T-helper 1 cell (primary cell): Measurements from ENCODE around the gene AP2A2.

Source experiments
- DNase-seq, 5 donors: peaks; one replicate each; pipeline ENCODE4 v3.0.0-alpha.2; 2012 to 2020

The AP2A2 gene

GRCh38 chr11:1047595-1048156 lies 122.0 kb downstream of the AP2A2 start:
- DNase-seq: no peak

DNA sequence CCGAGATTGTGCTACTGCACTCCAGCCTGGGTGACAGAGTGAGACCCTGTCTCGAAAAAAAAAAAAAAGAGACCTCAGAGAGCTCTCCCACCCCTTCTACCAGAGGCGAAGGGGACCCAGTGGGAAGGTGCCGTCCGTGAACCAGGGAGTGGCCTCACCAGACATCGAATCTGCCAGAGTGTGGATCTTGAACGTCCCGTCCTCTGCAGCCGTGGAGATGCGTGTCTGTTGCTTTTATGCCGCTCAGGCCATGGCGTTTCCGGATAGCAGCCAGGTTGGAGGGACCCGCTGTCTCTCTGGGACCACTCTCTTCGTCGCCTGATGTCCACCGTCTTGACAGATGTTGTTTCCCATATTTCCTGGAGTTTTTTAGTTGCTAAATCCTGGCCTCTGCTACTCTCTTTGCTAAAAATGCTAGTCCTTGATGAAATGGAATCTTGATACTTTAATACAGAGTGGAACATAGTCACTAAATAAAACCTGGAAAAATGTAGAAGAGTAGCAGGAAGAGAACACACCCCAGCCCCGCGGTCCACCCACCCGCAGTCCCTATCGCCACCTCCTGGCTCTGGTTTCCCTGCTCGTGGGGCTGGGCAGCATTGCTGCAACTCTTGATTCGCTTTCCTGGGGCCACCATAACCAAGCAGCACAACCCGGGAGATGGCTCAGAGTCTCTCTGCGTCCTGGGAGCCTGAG lies 122.9 kb downstream of the AP2A2 start:
- DNase-seq: no peak

- peak in 1 of 5 donors; percentile 3 for DNase-seq
Observed at GRCh38 chr11:1049071-1049405, 123.4 kb downstream of the AP2A2 start.

DNA sequence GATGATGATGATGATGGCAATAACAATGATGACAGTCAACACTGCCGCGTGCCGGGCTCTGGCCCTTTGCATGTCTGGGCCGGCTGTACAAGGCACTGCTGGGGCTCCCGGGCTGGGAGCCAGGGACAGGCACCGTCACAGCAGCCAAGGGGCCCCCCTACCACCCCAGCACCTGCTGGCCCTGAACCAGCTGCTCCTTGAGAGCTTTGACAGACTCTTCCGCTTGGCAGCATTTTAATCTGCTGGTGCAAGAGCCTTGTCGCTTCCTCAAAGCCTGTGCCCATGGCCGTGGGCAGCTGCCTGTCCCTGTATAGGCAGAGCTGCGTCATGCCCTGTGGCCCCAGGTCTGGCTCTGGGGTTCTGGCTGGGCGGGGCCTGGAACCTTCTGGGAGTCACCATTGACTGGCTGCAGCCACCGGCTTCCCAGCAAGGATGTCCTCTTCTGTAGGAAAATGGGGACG lies 123.8 kb downstream of the AP2A2 start:
- DNase-seq: no peak

GRCh38 chr11:1049911-1050580 lies 124.4 kb downstream of the AP2A2 start:
- DNase-seq: peak in 1 of 5 donors; percentile 4

- DNase-seq: peak; percentile 49 to 66 (median 63)
Observed at GRCh38 chr11:1050581-1051355, 125.1 kb downstream of the AP2A2 start.

DNA sequence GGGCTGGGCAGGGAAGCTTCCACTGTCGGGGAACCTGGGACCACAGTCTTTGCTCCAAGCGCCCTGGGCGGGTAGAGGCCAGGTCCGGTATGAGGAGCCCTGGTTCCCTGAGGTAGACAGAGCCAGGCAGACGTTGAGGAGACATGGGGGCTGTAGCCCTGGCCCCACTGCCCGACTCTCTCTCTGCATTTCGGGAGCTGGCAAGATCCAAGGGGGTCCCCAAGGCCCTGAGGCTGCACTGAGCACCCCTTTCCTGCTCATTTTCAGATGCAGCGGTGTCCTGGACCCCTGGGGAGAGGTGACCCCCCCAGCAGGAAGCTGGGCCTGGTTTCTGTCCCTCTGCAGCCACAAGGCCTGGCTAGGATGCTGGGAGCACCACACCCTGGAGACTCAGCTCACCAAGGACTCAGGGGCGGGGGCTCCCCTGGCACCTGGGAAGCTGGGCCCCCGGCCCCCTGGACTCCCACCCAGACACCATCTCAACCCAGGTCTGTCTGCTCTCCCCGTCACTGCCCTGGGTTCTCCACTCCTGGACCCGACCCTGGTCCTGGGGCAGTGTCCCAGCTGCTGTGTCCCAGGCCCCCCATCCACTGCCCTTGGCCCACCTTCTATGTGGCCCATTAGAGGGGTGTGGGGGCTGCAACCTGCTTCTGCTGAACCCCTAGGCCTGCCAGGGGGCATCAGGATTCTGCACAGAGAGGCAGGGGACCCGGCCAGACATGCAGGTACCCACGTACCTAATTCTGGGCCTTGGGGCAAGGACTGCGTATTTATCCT lies 125.9 kb downstream of the AP2A2 start:
- peak in 2 of 5 donors; percentile 4 to 12 for DNase-seq

DNA sequence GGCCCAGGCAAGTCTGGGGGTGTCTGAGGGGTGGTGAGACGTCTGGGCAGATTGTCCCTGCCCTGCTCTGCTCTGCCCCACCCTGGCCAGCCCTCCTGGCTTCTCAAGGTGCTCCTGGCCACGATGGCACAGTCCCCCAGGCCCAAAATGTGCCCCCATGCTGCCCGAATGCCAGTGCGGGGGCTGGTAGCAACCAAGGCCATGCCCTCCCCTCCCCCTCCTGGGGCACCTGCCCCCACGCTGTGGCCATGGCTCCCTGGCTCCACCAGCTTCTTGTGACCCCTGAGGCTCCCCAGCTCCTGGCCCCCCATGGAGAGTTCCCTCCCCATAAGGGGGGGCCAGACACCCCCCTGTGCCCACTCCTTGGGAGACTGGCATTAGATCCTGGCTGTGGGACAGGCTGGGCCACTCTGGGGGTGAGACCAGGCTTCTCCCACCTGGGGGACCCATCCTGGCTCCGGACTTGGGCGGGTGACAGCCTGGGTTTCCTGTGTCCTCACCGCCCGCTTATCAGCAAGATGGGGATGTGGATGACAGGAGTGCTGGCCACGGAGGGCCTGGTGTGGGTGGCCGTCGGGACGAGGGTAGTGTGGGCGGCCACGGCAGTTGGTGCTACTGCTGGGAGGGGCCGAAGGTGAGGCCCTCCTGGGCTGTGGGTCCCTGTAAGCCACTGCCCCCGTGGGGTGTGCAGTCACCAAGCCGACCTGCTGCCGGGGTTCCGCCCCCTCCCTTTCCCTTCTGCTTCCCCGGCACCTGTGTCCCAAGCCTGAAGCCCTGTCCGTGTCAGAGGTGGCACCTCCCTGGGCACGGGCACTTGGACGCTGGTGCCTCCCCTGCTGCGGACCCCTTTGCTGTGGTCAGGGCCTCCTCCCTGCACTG lies 126.7 kb downstream of the AP2A2 start:
- peak in 2 of 5 donors; percentile 5 to 13 for DNase-seq

GRCh38 chr11:1053121-1053901 lies 127.6 kb downstream of the AP2A2 start:
- DNase-seq: peak in 1 of 5 donors; percentile 6

DNA sequence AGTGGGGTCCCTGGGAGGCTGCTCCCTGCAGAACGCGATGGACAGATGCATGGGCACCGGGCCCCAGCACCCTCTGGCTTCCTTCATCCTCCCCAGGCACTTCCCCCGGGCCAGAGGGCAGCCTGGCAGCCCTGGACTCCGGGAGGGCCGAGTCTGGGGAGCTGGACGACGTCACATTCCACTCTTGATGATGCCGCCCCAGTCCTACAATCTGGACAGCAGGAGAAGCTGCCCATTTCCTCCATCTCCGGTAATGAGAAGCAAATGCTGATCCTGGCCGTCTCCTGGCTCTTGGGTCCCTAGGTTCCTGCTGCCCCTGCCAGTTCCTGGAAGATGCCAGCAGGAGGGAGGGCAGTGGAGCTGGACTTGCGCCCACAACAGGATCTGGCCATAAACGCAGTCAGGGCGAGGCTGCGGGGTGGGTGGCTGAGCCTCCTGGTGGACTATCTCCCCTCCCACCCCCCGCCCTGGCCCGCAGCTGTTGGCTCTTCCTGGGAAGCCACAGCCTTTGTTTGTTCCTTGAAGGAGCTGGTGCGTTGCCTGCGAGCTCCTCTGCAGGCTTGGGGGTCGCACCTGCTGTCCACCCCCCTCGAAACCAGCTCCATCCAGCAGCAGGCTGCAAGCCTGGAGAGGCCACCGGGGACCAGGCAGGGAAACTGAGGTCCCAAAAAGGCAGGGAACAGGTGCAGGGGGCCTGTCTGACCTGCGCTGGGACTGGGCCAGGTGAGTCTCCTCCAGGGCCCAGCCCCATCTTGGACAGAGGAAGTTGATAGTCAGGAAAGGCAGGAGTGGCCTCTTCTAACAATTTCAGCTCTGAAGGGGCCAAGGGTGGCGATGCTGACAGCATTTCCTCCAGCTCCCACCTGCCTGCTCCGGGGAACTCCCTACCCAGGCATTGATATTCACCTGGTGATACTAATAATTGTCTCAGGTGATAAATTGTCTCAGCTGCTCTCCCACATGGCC lies 128.8 kb downstream of the AP2A2 start:
- DNase-seq: no peak

GRCh38 chr11:1055109-1055703 lies 129.5 kb downstream of the AP2A2 start:
- DNase-seq: no peak

DNA sequence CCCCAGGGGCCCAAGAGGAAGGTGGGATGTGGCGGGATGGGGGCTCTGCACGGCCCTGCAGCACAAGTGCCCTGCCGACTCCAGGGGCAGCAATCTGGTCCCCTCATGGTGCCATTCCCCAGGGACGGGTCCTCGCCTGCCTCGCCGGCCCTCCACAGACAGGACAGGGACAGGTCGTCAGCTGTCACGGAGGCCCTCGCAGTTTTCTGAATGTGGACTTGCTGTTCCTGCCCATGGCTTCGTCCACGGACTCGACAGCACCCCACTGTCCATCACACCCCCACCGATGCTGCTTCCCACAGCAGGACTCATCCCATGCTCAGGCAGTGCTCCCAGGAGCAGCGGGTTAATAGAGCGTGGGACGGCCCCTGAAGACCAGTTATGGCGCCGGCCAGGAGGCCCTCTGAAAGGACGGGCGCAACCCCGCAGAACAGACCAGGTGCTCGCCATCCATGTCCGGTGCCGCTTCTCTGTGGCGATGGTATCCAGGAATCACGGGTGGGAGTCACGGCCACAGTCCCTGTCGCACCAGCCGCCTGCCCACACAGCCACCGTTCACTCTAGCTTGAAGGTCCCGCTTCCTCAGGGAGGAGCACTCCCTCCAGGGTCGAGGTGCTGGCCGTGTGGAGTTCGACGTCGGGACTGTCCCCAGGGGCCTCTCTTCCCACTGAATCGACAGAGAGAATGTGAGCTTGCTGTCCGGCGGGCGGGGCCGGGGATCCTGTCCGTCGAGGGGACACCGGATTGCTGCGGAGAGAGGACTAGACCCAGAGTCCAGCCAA lies 130.5 kb downstream of the AP2A2 start:
- no peak for DNase-seq

GRCh38 chr11:1057806-1058205 lies 132.1 kb downstream of the AP2A2 start:
- no peak for DNase-seq

DNA sequence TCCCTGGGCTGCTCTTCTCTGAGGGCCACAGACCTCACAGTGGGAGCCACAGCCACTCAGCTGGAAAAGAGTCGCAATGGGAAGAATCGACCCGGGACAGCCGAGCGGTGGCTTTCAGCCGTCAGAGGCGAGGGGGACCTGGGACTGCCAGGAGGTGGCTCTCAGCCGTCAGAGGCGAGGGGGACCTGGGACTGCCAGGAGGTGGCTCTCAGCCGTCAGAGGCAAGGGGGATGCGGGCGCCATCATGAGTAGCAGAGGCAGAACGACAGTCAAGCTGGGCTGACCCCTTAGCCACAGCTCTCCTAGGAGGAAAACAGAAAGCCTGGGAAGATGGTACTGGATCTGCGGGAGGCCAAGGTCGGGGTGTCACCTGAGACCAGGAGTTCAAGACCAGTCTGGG lies 134.1 kb downstream of the AP2A2 start:
- DNase-seq: no peak

GRCh38 chr11:1060410-1060809 lies 134.7 kb downstream of the AP2A2 start:
- no peak for DNase-seq

GRCh38 chr11:1060852-1061616 lies 135.4 kb downstream of the AP2A2 start:
- DNase-seq: no peak
